H4 (cell line): ENCODE measurements around the gene SPNS2. TPM values are rescaled to one million over a fixed set of nuclear protein-coding genes. Genes with fewer than 3 reads are reported as not detected.

Experiments
- DNase-seq: peaks from one replicate; pipeline ENCODE4 v3.0.0-alpha.2; 2015; ENCODE audit warnings: low spot score
- total RNA-seq: library from RNA; depleted of rRNA; stranded (reverse); fragments of >200 nt; shearing (Covaris generic); gene quantifications from 2 replicates; pipeline ENCODE4 v1.2.3, GENCODE V29; 2014; rRNA removed

SPNS2 gene
- total RNA-seq, 1 experiment from 2014 or later = 0.52 TPM

GRCh38 chr17:4588391-4588790 is 89.7 kb downstream of the SPNS2 start:
- DNase-seq = no peak

Other genes starting within 250 kb of the SPNS2 start
- gene ANKFY1, start 234.9 kb upstream of the SPNS2 start, total RNA-seq = 12.0 and 17.0 TPM in 2 replicates
- 46.1 and 48.8 TPM in 2 replicates for gene UBE2G1, start 132.2 kb upstream of the SPNS2 start, total RNA-seq
- 0.04 and 0.08 TPM in 2 replicates for gene SPNS3, start 64.9 kb upstream of the SPNS2 start, total RNA-seq
- gene MYBBP1A, start 56.5 kb downstream of the SPNS2 start, total RNA-seq = 15.0 and 16.4 TPM in 2 replicates
- not detected in 2 replicates for gene GGT6, start 61.7 kb downstream of the SPNS2 start, total RNA-seq
- gene SMTNL2, start 85.6 kb downstream of the SPNS2 start, total RNA-seq = 0.08 TPM in 1 of 2 replicates, not detected in the other
- not detected in 2 replicates for gene ALOX15, start 142.8 kb downstream of the SPNS2 start, total RNA-seq
- 4.1 and 4.4 TPM in 2 replicates for gene PELP1, start 205.3 kb downstream of the SPNS2 start, total RNA-seq
- 2.4 and 4.1 TPM in 2 replicates for gene ARRB2, start 211.8 kb downstream of the SPNS2 start, total RNA-seq
- gene MED11, start 232.5 kb downstream of the SPNS2 start, total RNA-seq = 15.8 and 24.0 TPM in 2 replicates
- gene ZMYND15, start 241.0 kb downstream of the SPNS2 start, total RNA-seq = not detected in 2 replicates
- gene CXCL16, start 241.0 kb downstream of the SPNS2 start, total RNA-seq = 1.5 and 7.3 TPM in 2 replicates